ENCODE measurements around the gene TAF6L.
"Not testable (repeated sequence)": the region's sequence is repeated elsewhere in the genome, so short reads cannot be mapped to it uniquely, and the experiment has no call there.

TAF6L gene

GRCh38 chr11:62728171-62728988 is 42.8 kb upstream of the TAF6L start, which contains the start of gene TTC9C:
TTC9C (plus strand) TSS chr11:62728486; CDS start chr11:62728849, 363 bp downstream.
- TF ChIP-seq, protein P1, sequence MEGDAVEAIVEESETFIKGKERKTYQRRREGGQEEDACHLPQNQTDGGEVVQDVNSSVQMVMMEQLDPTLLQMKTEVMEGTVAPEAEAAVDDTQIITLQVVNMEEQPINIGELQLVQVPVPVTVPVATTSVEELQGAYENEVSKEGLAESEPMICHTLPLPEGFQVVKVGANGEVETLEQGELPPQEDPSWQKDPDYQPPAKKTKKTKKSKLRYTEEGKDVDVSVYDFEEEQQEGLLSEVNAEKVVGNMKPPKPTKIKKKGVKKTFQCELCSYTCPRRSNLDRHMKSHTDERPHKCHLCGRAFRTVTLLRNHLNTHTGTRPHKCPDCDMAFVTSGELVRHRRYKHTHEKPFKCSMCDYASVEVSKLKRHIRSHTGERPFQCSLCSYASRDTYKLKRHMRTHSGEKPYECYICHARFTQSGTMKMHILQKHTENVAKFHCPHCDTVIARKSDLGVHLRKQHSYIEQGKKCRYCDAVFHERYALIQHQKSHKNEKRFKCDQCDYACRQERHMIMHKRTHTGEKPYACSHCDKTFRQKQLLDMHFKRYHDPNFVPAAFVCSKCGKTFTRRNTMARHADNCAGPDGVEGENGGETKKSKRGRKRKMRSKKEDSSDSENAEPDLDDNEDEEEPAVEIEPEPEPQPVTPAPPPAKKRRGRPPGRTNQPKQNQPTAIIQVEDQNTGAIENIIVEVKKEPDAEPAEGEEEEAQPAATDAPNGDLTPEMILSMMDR (IDR thresholded peaks at IDR 0.05; ENCODE audit: low read depth, low read length) = no peak
- TF ChIP-seq EZH2phosphoT487 (IDR thresholded peaks at IDR 0.05; ENCODE audit: low read depth) = no peak
- peak within 1 kb of the TSS; percentile 99 for H3K9ac ChIP-seq (ENCODE audit: low read length)
- H3K79me2 ChIP-seq (ENCODE audit: low read length) = peaks cover 76% of the 10 kb centered on the region
- H3K9me3 ChIP-seq (ENCODE audit: insufficient read depth, low read length) = no peaks in the 10 kb centered on the region
- H4K20me1 ChIP-seq (ENCODE audit: insufficient read depth, low read length) = peaks cover 28% of the 10 kb centered on the region
- peak within 1 kb of the TSS; percentile 96 for H3K27ac ChIP-seq (ENCODE audit: low read length)
- peaks cover 39% of the 10 kb centered on the region for H3K36me3 ChIP-seq (replicated peaks; ENCODE audit: low read depth, low read length)
- H3K4me3 ChIP-seq (ENCODE audit: low read length) = peak within 1 kb of the TSS; percentile 91
- peak within 1 kb of the TSS; percentile 95 for H2AFZ ChIP-seq (ENCODE audit: low read depth, low read length)
- peaks cover 17% of the 10 kb centered on the region for H3K4me1 ChIP-seq (ENCODE audit: low read length)
- no peaks in the 10 kb centered on the region for H3K27me3 ChIP-seq (ENCODE audit: low read depth, low read length)
- H3K4me2 ChIP-seq (ENCODE audit: low read length) = peak within 1 kb of the TSS; percentile 87

DNA sequence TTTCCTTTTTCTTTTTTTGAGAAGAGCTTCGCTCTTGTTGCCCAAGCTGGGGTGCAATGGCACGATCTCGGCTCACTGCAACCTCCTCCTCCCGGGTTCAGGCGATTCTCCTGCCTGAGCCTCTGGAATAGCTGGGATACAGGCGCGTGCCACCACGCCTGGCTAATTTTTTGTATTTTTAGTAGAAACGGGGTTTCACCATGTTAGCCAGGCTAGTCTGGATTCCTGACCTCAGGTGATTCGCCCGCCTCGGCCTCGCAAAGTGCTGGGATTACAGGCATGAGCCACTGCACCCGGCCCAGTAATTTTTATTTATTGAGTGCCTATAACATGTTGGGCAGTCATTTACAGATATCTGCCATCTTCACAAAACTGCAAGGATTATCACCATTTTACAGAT is 41.1 kb upstream of the TAF6L start:
- H4K20me1 ChIP-seq (ENCODE audit: insufficient read depth, low read length) = peaks cover 14% of the 10 kb centered on the region
- peak overlapping the region; percentile 91 for H3K4me3 ChIP-seq (ENCODE audit: low read length)
- H3K9me3 ChIP-seq (ENCODE audit: insufficient read depth, low read length); H3K9ac ChIP-seq (ENCODE audit: low read length); H3K4me1 ChIP-seq (ENCODE audit: low read length); H2AFZ ChIP-seq (ENCODE audit: low read depth, low read length); H3K27me3 ChIP-seq (ENCODE audit: low read depth, low read length); H3K27ac ChIP-seq (ENCODE audit: low read length): not testable (repeated sequence)
- H3K4me2 ChIP-seq (ENCODE audit: low read length) = peak overlapping the region; percentile 87
- H3K36me3 ChIP-seq (replicated peaks; ENCODE audit: low read depth, low read length) = peaks cover 24% of the 10 kb centered on the region
- H3K79me2 ChIP-seq (ENCODE audit: low read length) = peaks cover 59% of the 10 kb centered on the region

GRCh38 chr11:62732830-62733229 is 38.4 kb upstream of the TAF6L start:
- TF ChIP-seq, protein P1 (IDR thresholded peaks at IDR 0.05; ENCODE audit: low read depth, low read length) = peak; percentile 37
- TF ChIP-seq EZH2phosphoT487 (IDR thresholded peaks at IDR 0.05; ENCODE audit: low read depth) = no peak
- Histone ChIP-seq H2AFZ (ENCODE audit: low read depth, low read length) (no peak overlapping the region), H3K27ac (ENCODE audit: low read length) (no peak overlapping the region), H3K4me1 (ENCODE audit: low read length) (peaks cover 8% of the 10 kb centered on the region), H3K4me2 (ENCODE audit: low read length) (no peak overlapping the region), H3K9me3 (ENCODE audit: insufficient read depth, low read length) (no peaks in the 10 kb centered on the region), H3K4me3 (ENCODE audit: low read length) (no peak overlapping the region), H3K79me2 (ENCODE audit: low read length) (peaks cover 41% of the 10 kb centered on the region), H3K27me3 (ENCODE audit: low read depth, low read length) (no peaks in the 10 kb centered on the region), H3K36me3 (replicated peaks; ENCODE audit: low read depth, low read length) (peaks cover 19% of the 10 kb centered on the region), H3K9ac (ENCODE audit: low read length) (no peak overlapping the region), H4K20me1 (ENCODE audit: insufficient read depth, low read length) (no peaks in the 10 kb centered on the region)

DNA sequence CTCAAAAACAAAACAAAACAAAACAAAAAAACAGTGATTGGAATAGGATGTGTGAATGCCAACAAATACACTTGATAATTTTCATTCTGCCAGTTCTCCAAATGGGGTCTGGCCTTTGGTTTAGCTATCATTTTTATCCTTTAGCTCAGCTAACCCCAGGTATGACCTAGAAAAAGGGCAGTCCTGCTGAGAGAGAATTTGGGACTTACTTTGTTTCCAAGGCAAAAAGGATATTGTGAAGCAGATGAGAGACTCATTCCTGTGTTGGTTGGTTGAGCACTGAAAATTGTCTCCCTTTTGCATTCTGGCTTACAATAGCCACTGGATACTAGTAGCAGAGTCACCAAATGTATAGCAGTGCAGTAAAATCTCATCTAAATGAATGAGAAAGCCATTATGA is 34.0 kb upstream of the TAF6L start:
- Histone ChIP-seq H3K4me2 (ENCODE audit: low read length) (no peak overlapping the region), H3K79me2 (ENCODE audit: low read length) (peaks cover 8% of the 10 kb centered on the region; the same call in 1 of the 2 replicates), H3K27me3 (ENCODE audit: low read depth, low read length) (no peaks in the 10 kb centered on the region), H2AFZ (ENCODE audit: low read depth, low read length) (no peak overlapping the region), H3K36me3 (replicated peaks; ENCODE audit: low read depth, low read length) (peaks cover 27% of the 10 kb centered on the region), H3K9me3 (ENCODE audit: insufficient read depth, low read length) (no peaks in the 10 kb centered on the region), H3K4me1 (ENCODE audit: low read length) (no peaks in the 10 kb centered on the region), H3K9ac (ENCODE audit: low read length) (no peak overlapping the region), H3K4me3 (ENCODE audit: low read length) (no peak overlapping the region), H3K27ac (ENCODE audit: low read length) (no peak overlapping the region), H4K20me1 (ENCODE audit: insufficient read depth, low read length) (no peaks in the 10 kb centered on the region)
- no peak for TF ChIP-seq EZH2phosphoT487 (IDR thresholded peaks at IDR 0.05; ENCODE audit: low read depth)
- TF ChIP-seq, protein P1 (IDR thresholded peaks at IDR 0.05; ENCODE audit: low read depth, low read length) = no peak
